Neural cell (in vitro differentiated cells): ENCODE results near the gene LRPPRC.

ENCODE experiments used
- CTCF ChIP-seq: fragments of 450-650 bp; IDR thresholded peaks from 2 replicates; pipeline ENCODE4 v1.5.1; 2014; ENCODE audit warnings: antibody characterized with exemption, mild to moderate bottlenecking, moderate library complexity; ENCODE audit not compliant: poor library complexity, severe bottlenecking
- EP300 ChIP-seq: fragments of 450-650 bp; conservative IDR thresholded peaks from 2 replicates; pipeline ENCODE4 v1.6.1; 2014; ENCODE audit warnings: antibody characterized with exemption, mild to moderate bottlenecking, moderate library complexity; ENCODE audit not compliant: poor library complexity, severe bottlenecking
- POLR2AphosphoS5 ChIP-seq: IDR thresholded peaks from 2 replicates; pipeline ENCODE4 v1.6.1; 2012

DNA sequence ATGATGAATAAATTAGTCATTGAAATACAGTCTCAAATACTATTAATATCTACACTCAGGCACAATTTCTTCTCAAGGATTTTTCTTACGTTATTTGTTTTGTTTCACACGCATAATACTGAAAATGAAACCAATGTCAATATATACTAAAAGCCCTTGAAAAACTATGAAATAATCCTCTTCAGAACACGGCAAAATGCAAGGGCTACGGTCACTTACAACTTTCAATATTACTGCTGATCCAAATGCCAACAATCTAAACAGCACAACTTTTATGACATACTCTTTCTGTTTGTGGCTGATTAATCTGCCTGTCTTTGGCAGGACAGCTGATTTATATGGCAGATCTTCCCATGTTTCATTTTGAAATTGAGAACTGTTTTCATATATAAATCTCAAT lies 68.3 kb downstream of the LRPPRC start:
- TF ChIP-seq CTCF = no peak
- TF ChIP-seq EP300 = no peak
- TF ChIP-seq POLR2AphosphoS5 = no peak
